Panc1 (cell line): ENCODE results near the gene ZIM2. TPM values are rescaled to one million over a fixed set of nuclear protein-coding genes. Genes with fewer than 3 reads are reported as not detected.

Source experiments
- ATAC-seq: fragments of 200-7000 bp; cut with Tn5 transposase; 2 replicates; pipeline ENCODE4 v1.9.1; 2020; ENCODE audit warnings: mild to moderate bottlenecking, moderate library complexity
- BruUV-seq: library from RNA; stranded (reverse); fragments of 400-500 nt; replicated peaks from 2 replicates; lab custom pipeline; 2021; lab: Mats Ljungman, UMichigan
- CTCF ChIA-PET: fragments of 300-600 bp; sonication (Branson Sonifier 250); formaldehyde crosslinking; loops from one replicate; lab custom pipeline; 2022; ENCODE audit warnings: antibody characterized with exemption; lab: Charles Lee
- POLR2A ChIA-PET: fragments of 300-600 bp; sonication (Branson Sonifier 250); formaldehyde crosslinking; loops from one replicate; lab custom pipeline; 2022; ENCODE audit warnings: antibody characterized with exemption; lab: Charles Lee
- DNase-seq: peaks from one replicate; pipeline ENCODE4 v3.0.0-alpha.2; 2010; ENCODE audit warnings: low read depth, low spot score
- H3K27ac ChIP-seq: 2 replicates; pipeline ENCODE4 v1.5.1; 2011; ENCODE audit warnings: mild to moderate bottlenecking, low read length, inconsistent platforms
- H3K27me3 ChIP-seq: fragments of 200-500 bp; sonication (Bioruptor generic); 2 replicates; pipeline ENCODE4 v1.6.0; 2014; ENCODE audit warnings: low read length, inconsistent platforms; ENCODE audit not compliant: control insufficient read depth, insufficient read depth
- H3K36me3 ChIP-seq: fragments of 200-500 bp; sonication (Bioruptor generic); 2 replicates; pipeline ENCODE4 v1.5.1; 2014; ENCODE audit warnings: inconsistent platforms, mild to moderate bottlenecking, low read length, moderate library complexity; ENCODE audit not compliant: control insufficient read depth, insufficient read depth
- H3K4me1 ChIP-seq: 2 replicates; pipeline ENCODE4 v1.5.1; 2011; ENCODE audit warnings: inconsistent platforms, mild to moderate bottlenecking, low read length, moderate library complexity; ENCODE audit not compliant: control insufficient read depth, insufficient read depth
- H3K4me3 ChIP-seq, 2 experiments: 2 replicates each; pipeline ENCODE4 v1.5.1; 2011 to 2012; ENCODE audit warnings: low read depth in 2 of 2, low read length in 2 of 2, mild to moderate bottlenecking in 2 of 2, inconsistent platforms in 1 of 2, moderate library complexity in 1 of 2
- H3K9me3 ChIP-seq: fragments of 200-500 bp; sonication (Bioruptor generic); 2 replicates; pipeline ENCODE4 v1.5.1; 2014; ENCODE audit warnings: low read depth, mild to moderate bottlenecking, inconsistent platforms, low read length, moderate library complexity; ENCODE audit not compliant: control insufficient read depth, insufficient read depth
- CTCF ChIP-seq: fragments of 450-650 bp; IDR thresholded peaks from 2 replicates; pipeline ENCODE4 v1.5.1; 2017; ENCODE audit warnings: mild to moderate bottlenecking
- POLR2AphosphoS5 ChIP-seq: IDR thresholded peaks from 2 replicates; pipeline ENCODE4 v1.6.1; 2012; ENCODE audit warnings: mild to moderate bottlenecking, low read depth, low read length, moderate library complexity
- SIN3A ChIP-seq: IDR thresholded peaks from 2 replicates; pipeline ENCODE4 v1.6.1; 2012; ENCODE audit warnings: low read depth, mild to moderate bottlenecking, low read length, moderate library complexity, borderline replicate concordance; ENCODE audit not compliant: insufficient read depth
- TCF7L2 ChIP-seq: IDR thresholded peaks from 2 replicates; pipeline ENCODE4 v1.6.1; 2011; ENCODE audit warnings: mild to moderate bottlenecking, low read depth, low read length, inconsistent platforms
- in situ Hi-C: cut with HindIII; loops from 2 replicates; pipeline ENCODE4 v1.10.0; 2016; ENCODE audit warnings: low sequenced_read_pairs, low pct_unique_long_range_greater_than_20kb
- intact Hi-C: fragments of 100-400 bp; cut with micrococcal nuclease; formaldehyde crosslinking; loops from one replicate; pipeline ENCODE4 v1.10.0; 2022; ENCODE audit not compliant: unreplicated experiment
- total RNA-seq: library from RNA; stranded (reverse); gene quantifications from one replicate; pipeline ENCODE4 v1.2.1, GENCODE V29; 2021; ENCODE audit not compliant: unreplicated experiment
- TF ChIP-seq, protein P1 (sequence below), 2 experiments: IDR thresholded peaks; 2 replicates each; pipeline ENCODE4 v1.6.1; 2011 to 2012; ENCODE audit warnings: low read depth in 2 of 2, control low read depth in 1 of 2, low read length in 1 of 2, mild to moderate bottlenecking in 1 of 2, moderate library complexity in 1 of 2; ENCODE audit not compliant: insufficient read depth in 1 of 2

ZIM2 gene
- total RNA-seq, 1 experiment from 2014 or later, result not detected

GRCh38 chr19:56869886-56870285 lies 29.4 kb upstream of the ZIM2 start:
- ChIA-PET CTCF (no interaction called here), POLR2A (no interaction called here)
- ATAC-seq, result no peak
- Histone ChIP-seq H3K4me1 (no peaks in the 10 kb centered on the region), H3K27me3 (no peaks in the 10 kb centered on the region), H3K4me3 (no peak overlapping the region), H3K36me3 (no peaks in the 10 kb centered on the region), H3K27ac (no peak overlapping the region), H3K9me3 (no peaks in the 10 kb centered on the region; the same call in 1 of the 2 replicates)
- in situ Hi-C loops, result no loop called here
- intact Hi-C loops, result no loop called here
- no peak for DNase-seq
- BruUV-seq, result no TSS peak
- TF ChIP-seq POLR2AphosphoS5 (no peak), SIN3A (no peak), TCF7L2 (no peak), CTCF (no peak)
- TF ChIP-seq, protein P1, sequence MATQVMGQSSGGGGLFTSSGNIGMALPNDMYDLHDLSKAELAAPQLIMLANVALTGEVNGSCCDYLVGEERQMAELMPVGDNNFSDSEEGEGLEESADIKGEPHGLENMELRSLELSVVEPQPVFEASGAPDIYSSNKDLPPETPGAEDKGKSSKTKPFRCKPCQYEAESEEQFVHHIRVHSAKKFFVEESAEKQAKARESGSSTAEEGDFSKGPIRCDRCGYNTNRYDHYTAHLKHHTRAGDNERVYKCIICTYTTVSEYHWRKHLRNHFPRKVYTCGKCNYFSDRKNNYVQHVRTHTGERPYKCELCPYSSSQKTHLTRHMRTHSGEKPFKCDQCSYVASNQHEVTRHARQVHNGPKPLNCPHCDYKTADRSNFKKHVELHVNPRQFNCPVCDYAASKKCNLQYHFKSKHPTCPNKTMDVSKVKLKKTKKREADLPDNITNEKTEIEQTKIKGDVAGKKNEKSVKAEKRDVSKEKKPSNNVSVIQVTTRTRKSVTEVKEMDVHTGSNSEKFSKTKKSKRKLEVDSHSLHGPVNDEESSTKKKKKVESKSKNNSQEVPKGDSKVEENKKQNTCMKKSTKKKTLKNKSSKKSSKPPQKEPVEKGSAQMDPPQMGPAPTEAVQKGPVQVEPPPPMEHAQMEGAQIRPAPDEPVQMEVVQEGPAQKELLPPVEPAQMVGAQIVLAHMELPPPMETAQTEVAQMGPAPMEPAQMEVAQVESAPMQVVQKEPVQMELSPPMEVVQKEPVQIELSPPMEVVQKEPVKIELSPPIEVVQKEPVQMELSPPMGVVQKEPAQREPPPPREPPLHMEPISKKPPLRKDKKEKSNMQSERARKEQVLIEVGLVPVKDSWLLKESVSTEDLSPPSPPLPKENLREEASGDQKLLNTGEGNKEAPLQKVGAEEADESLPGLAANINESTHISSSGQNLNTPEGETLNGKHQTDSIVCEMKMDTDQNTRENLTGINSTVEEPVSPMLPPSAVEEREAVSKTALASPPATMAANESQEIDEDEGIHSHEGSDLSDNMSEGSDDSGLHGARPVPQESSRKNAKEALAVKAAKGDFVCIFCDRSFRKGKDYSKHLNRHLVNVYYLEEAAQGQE (IDR thresholded peaks at IDR 0.05; ENCODE audit: insufficient read depth in 1 of 2, low read depth in 2 of 2, low read length in 1 of 2), result no peak

- intact Hi-C loops, result no loop called here
- no peaks in the 10 kb centered on the region for H3K4me1 ChIP-seq
These were observed 27.9 kb upstream of the ZIM2 start for GRCh38 chr19:56868446-56868845.

More at GRCh38 chr19:56868446-56868845, 27.9 kb upstream of the ZIM2 start:
- no peaks in the 10 kb centered on the region for H3K27me3 ChIP-seq
- no peaks in the 10 kb centered on the region for H3K36me3 ChIP-seq
- no peak overlapping the region for H3K27ac ChIP-seq
- POLR2A ChIA-PET, result no interaction called here
- in situ Hi-C loops, result no loop called here
- TF ChIP-seq CTCF (no peak), TCF7L2 (no peak), POLR2AphosphoS5 (no peak), SIN3A (no peak)
- TF ChIP-seq, protein P1 (IDR thresholded peaks at IDR 0.05; ENCODE audit: insufficient read depth in 1 of 2, low read depth in 2 of 2, low read length in 1 of 2), result no peak
- no TSS peak for BruUV-seq
- no peak overlapping the region for H3K4me3 ChIP-seq
- no peaks in the 10 kb centered on the region for H3K9me3 ChIP-seq
- no peak for DNase-seq
- CTCF ChIA-PET, result no interaction called here
- no peak for ATAC-seq
